ENCODE results near the gene AFDN. TPM values are rescaled to one million over a fixed set of nuclear protein-coding genes. Genes with fewer than 3 reads are reported as not detected.

AFDN gene
- total and polyA plus RNA-seq, 2 of the 8 experiments (the other 6 are each of a cell fraction or from before 2014, with no cell fraction given) = 53.4 to 192 TPM

DNA sequence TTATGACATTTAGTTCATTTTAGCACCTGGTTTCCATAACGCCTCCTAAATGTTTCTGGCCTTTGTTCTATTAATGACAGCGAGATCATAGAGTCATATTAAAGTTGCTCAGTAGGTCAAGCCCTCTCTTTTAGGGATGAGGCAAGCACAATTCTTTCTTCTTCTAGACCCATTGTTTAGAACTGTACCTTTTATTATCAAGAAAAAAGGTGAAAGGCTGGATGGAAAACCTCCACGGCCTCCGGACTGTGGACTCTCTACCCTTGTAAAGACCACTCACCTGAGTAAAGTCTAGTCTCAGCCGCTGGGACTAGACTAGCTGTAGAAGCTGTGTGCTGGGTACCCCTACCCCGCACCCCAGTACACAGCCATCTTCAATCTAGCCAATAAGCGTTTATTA lies 6.0 kb upstream of the AFDN start (continued):
- no peak for TF ChIP-seq EGR1 (IDR thresholded peaks at IDR 0.05; ENCODE audit: borderline replicate concordance, low read depth, low read length)

All from H1 (cell line).